ENCODE data around the gene B3GALNT2.

GRCh38 chr1:235408503-235408960, 95.7 kb downstream of the B3GALNT2 start:
- TF ChIP-seq CTCF (IDR thresholded peaks at IDR 0.05) (no peak), POLR2A (IDR thresholded peaks at IDR 0.05) (no peak), POLR2AphosphoS5 (IDR thresholded peaks at IDR 0.05) (no peak)

All from breast epithelium (tissue), 3 donors.